Activated T-cell treated with anti-CD3 and anti-CD28 coated beads, Interleukin-2, amount 50 U/mL, for 72 hours (primary cell): ENCODE measurements around the gene LRIF1. TPM values are rescaled to one million over a fixed set of nuclear protein-coding genes. Genes with fewer than 3 reads are reported as not detected.
"Not testable (repeated sequence)": the region's sequence is repeated elsewhere in the genome, so short reads cannot be mapped to it uniquely, and the experiment has no call there.

ENCODE experiments used
- ATAC-seq, 2 donors: fragments of 150-1000 bp; cut with Tn5 transposase; replicated peaks in 1 of 2; 2 replicates each; pipeline ENCODE4 v1.10.0; 2021; ENCODE audit warnings: moderate library complexity in 2 of 2, mild to moderate bottlenecking in 1 of 2
- DNase-seq, 2 donors: peaks; one replicate each; pipeline ENCODE4 v3.0.0; 2021 to 2022; ENCODE audit warnings: mixed read lengths in 1 of 2
- H3K27ac Mint-ChIP-seq: one replicate; pipeline ENCODE4 v1.8.0; 2022; ENCODE audit warnings: mild to moderate bottlenecking, moderate library complexity, mixed read lengths
- H3K27me3 Mint-ChIP-seq: one replicate; pipeline ENCODE4 v1.8.0; 2022; ENCODE audit warnings: low read depth, mixed read lengths
- H3K36me3 Mint-ChIP-seq, 2 donors: one replicate each; pipeline ENCODE4 v1.8.0; 2022; ENCODE audit warnings: mixed read lengths in 2 of 2, mild to moderate bottlenecking in 1 of 2; ENCODE audit not compliant: insufficient read depth in 2 of 2
- H3K4me1 Mint-ChIP-seq: one replicate; pipeline ENCODE4 v1.8.0; 2022; ENCODE audit warnings: low read depth, mixed read lengths
- H3K4me3 Mint-ChIP-seq, 2 donors: one replicate each; pipeline ENCODE4 v1.8.0; 2022; ENCODE audit warnings: mild to moderate bottlenecking in 2 of 2, mixed read lengths in 2 of 2, moderate library complexity in 2 of 2
- H3K9me3 Mint-ChIP-seq, 2 donors: one replicate each; pipeline ENCODE4 v1.8.0; 2022; ENCODE audit warnings: mixed read lengths in 2 of 2
- total RNA-seq, 2 donors: library from RNA; stranded (reverse); gene quantifications; one replicate each; pipeline ENCODE4 v1.2.3, GENCODE V29; 2022

LRIF1 gene
- total RNA-seq = 10 to 100 TPM; 28.5 to 30.0 TPM

DNA sequence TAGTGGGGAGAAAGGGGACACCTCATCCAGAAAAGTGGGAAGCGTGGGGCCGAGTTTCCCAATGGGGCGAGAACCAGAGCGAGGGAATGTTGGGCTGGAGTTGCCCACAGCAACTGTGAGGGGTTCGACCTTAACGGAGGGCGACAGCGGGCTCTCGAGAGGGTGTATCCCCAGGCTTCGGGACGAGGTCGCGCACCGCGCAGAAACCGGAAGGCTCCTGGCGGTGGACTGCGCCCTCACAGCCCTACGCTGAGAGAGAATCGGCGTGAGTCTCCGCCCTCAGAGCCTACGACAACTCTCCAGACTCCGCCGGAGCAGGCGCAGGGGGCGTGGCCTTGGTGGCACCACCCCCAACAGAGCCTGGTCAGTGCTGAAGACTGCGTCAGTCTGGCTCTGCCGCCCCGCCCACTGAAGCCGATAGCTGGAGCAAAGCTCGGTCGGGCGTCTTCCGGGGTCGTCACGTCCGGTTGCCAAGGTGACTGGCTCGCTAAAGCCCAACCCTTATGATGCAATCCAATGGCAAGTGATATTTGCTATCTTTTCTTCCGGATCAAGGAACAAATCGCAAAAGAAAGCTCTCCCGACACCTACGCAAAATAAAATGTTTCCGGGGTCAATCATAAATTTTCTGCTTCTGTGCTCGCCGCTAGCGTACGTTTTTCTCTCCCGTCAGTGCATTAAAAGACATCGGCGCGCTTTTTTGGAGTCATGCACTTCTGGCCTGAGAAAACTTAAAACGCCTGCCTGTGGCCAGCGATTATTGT lies at the start of gene LRIF1:
TSS of gene LRIF1 (minus strand) at position 232 of the 764 bp plus-strand sequence. CDS start 234 bp downstream, outside the sequence.
- peak; percentile 100 for DNase-seq

DNA sequence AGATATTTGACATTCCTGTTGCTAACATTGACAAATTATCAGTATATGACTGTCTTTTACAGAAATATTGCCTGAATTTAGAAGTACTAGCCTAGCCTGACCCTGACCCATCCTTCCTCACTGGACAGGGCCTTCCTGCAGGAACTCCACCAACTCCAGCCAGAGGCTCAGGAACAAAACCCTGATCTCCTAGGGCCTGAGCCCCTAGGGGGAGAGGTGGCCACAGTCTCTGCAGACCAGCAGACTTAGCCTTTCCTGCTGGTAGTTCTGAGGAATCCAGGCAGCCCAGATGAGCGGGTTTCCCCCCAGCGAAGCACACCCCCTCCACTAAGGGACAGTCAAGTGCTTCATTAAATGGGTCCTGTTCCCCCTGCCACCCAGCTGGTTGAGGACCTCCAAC lies 44.3 kb upstream of the LRIF1 start:
- no peak for ATAC-seq
- Mint-ChIP-seq H3K36me3 (peaks cover 3 to 11% of the 10 kb centered on the region in 2 donors), H3K27me3 (peaks cover 36% of the 10 kb centered on the region), H3K9me3 (peaks cover 4 to 12% of the 10 kb centered on the region in 2 donors), H3K4me3 (no peak overlapping the region), H3K4me1 (no peaks in the 10 kb centered on the region), H3K27ac (no peak overlapping the region)
- DNase-seq = no peak

More for the DNA sequence above, at the start of gene LRIF1:
- Mint-ChIP-seq H3K27me3 (peaks cover 6% of the 10 kb centered on the region), H3K27ac (peak within 1 kb of the TSS; percentile 97), H3K4me3 (peak within 1 kb of the TSS; percentile 96 to 98), H3K9me3 (peaks cover 14 to 20% of the 10 kb centered on the region in 2 donors), H3K36me3 (peaks cover 34 to 61% of the 10 kb centered on the region in 2 donors), H3K4me1 (peaks cover 49% of the 10 kb centered on the region)
- ATAC-seq = peak; percentile 98

DNA sequence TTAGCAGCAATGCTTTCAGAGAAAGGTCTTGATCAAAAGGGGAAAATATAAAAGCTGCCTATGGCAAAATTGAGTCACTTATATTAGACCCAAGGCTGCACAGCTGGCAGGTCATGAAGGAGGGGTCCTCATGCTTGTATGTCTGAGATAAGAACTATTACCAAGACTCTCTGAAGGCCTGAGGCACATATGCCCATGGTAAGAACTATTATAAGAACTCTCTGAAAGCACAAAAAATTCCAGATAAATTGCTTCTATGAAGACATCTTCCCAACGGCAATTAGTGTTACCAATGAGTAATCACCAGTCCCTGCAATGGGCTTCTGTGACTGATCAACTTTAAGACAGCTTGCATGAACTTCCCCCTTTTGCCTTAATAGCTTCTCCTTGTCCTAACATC lies 42.8 kb upstream of the LRIF1 start:
- H3K27me3 Mint-ChIP-seq = peaks cover 27% of the 10 kb centered on the region
- peaks cover 2 to 7% of the 10 kb centered on the region in 2 donors for H3K9me3 Mint-ChIP-seq
- H3K4me1 Mint-ChIP-seq = no peaks in the 10 kb centered on the region
- no peak overlapping the region for H3K27ac Mint-ChIP-seq
- DNase-seq (no peak), ATAC-seq (no peak)
- no peak overlapping the region for H3K4me3 Mint-ChIP-seq
- peaks cover 3 to 11% of the 10 kb centered on the region in 2 donors for H3K36me3 Mint-ChIP-seq

GRCh38 chr1:110999607-111000006 lies 35.9 kb upstream of the LRIF1 start:
- H3K9me3 Mint-ChIP-seq, ATAC-seq, DNase-seq, H3K4me3 Mint-ChIP-seq, H3K27ac Mint-ChIP-seq, H3K4me1 Mint-ChIP-seq, H3K36me3 Mint-ChIP-seq: not testable (repeated sequence)
- peaks cover 44% of the 10 kb centered on the region for H3K27me3 Mint-ChIP-seq

- DNase-seq, ATAC-seq, H3K36me3 Mint-ChIP-seq, H3K27ac Mint-ChIP-seq, H3K4me3 Mint-ChIP-seq, H3K9me3 Mint-ChIP-seq: not testable (repeated sequence)
- Mint-ChIP-seq H3K27me3 (peaks cover 30% of the 10 kb centered on the region), H3K4me1 (peaks cover 15% of the 10 kb centered on the region)
These were observed 28.6 kb upstream of the LRIF1 start for GRCh38 chr1:110992329-110992728.

- not testable (repeated sequence) for ATAC-seq, H3K36me3 Mint-ChIP-seq, H3K27ac Mint-ChIP-seq, H3K4me3 Mint-ChIP-seq, H3K9me3 Mint-ChIP-seq, DNase-seq
- H3K4me1 Mint-ChIP-seq = peaks cover 15% of the 10 kb centered on the region
- H3K27me3 Mint-ChIP-seq = peaks cover 29% of the 10 kb centered on the region
These were observed 27.6 kb upstream of the LRIF1 start for GRCh38 chr1:110991295-110991694.

- H3K27me3 Mint-ChIP-seq = peaks cover 21% of the 10 kb centered on the region
- DNase-seq = no peak
- no peak overlapping the region for H3K4me3 Mint-ChIP-seq
- peaks cover 0 to 1% of the 10 kb centered on the region in 2 donors for H3K9me3 Mint-ChIP-seq
- H3K4me1 Mint-ChIP-seq = peaks cover 15% of the 10 kb centered on the region
- H3K27ac Mint-ChIP-seq = no peak overlapping the region
- no peak for ATAC-seq
- H3K36me3 Mint-ChIP-seq = no peaks in the 10 kb centered on the region
These were observed 26.8 kb upstream of the LRIF1 start for GRCh38 chr1:110990541-110990940.

- H3K4me1 Mint-ChIP-seq = peaks cover 15% of the 10 kb centered on the region
- no peak overlapping the region for H3K27ac Mint-ChIP-seq
- no peak overlapping the region for H3K4me3 Mint-ChIP-seq
- ATAC-seq (peak in 1 of 2 donors; percentile 48), DNase-seq (no peak)
- H3K36me3 Mint-ChIP-seq = no peaks in the 10 kb centered on the region
- H3K27me3 Mint-ChIP-seq = peaks cover 11% of the 10 kb centered on the region
- peaks cover 4 to 5% of the 10 kb centered on the region in 2 donors for H3K9me3 Mint-ChIP-seq
These were observed 22.7 kb upstream of the LRIF1 start for GRCh38 chr1:110986407-110986891.

DNA sequence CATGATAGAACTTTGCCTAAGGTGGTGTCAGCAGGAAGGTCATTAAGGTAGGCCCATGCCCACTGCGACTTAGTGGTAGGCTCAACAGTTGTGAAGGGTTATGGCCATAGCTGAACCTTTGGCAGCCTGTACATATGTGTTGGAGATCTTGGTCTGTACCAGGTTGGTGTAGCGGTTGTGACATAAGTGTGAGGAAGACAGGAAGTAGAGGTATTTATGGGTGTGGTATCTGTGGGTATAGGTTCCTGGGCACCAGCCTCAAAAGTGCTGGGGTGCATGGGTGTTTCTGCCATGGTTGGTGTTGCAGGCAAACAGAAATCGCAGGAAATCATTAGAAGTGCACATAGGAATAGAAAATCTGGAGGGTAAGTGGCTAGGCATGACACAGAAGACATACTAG lies 18.6 kb upstream of the LRIF1 start:
- Mint-ChIP-seq H3K9me3 (peaks cover 4 to 8% of the 10 kb centered on the region in 2 donors), H3K27me3 (peaks cover 27% of the 10 kb centered on the region), H3K4me3 (no peak overlapping the region), H3K36me3 (peaks cover 0 to 1% of the 10 kb centered on the region in 2 donors), H3K27ac (no peak overlapping the region), H3K4me1 (no peaks in the 10 kb centered on the region)
- ATAC-seq = peak in 1 of 2 donors; percentile 50
- DNase-seq = no peak

DNA sequence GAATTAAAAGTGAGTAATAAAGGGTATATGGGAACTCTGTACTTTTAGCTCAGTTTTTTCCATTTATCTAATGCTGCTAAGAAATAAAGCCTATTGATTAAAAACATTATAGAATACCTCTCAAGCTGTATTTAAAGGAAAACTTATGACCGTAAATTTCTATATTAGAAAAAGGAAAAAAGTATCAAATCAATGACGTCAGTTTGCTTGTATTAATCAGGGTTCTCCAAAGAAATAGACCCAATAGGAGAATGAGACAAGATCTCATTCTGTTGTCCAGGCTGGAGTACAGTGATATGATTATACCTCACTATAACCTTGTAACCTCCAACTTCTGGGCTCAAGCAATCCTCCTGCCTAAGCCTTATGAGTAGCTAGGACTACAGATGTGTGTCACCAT lies 15.4 kb upstream of the LRIF1 start:
- H3K9me3 Mint-ChIP-seq = peaks cover 11 to 12% of the 10 kb centered on the region in 2 donors

GRCh38 chr1:110976089-110976488 lies 12.4 kb upstream of the LRIF1 start:
- DNase-seq (no peak), ATAC-seq (no peak)
- Mint-ChIP-seq H3K27ac (no peak overlapping the region), H3K4me3 (no peak overlapping the region), H3K36me3 (peaks cover 10 to 12% of the 10 kb centered on the region in 2 donors), H3K27me3 (peaks cover 57% of the 10 kb centered on the region), H3K4me1 (no peaks in the 10 kb centered on the region), H3K9me3 (peaks cover 12 to 17% of the 10 kb centered on the region in 2 donors)

More for the DNA sequence above, 15.4 kb upstream of the LRIF1 start:
- Mint-ChIP-seq H3K27me3 (peaks cover 32% of the 10 kb centered on the region), H3K4me3 (no peak overlapping the region), H3K27ac (no peak overlapping the region), H3K36me3 (peaks cover 6 to 9% of the 10 kb centered on the region in 2 donors), H3K4me1 (no peaks in the 10 kb centered on the region)
- ATAC-seq (no peak), DNase-seq (no peak)

DNA sequence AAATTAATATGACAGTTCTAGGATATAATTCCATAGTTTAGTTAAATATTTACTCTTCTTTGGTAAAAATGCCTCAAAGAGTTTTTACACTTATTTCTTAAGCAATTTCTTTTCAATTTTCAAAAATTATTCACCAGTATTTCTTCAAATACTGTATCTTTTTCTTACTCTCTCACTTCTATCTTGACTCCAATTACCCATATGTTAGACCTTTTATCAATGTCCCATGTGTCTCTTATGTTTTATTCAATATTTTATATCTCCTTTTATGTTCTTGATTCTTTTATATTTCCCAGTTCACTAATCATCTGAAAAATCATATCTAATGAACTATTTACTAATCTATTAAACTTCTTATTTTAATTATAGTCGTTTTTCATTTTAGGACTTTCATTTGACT lies 11.5 kb upstream of the LRIF1 start:
- H3K27ac Mint-ChIP-seq = no peak overlapping the region
- H3K4me3 Mint-ChIP-seq = no peak overlapping the region
- ATAC-seq = no peak
- no peaks in the 10 kb centered on the region for H3K4me1 Mint-ChIP-seq
- H3K27me3 Mint-ChIP-seq = peaks cover 54% of the 10 kb centered on the region
- no peak for DNase-seq
- H3K36me3 Mint-ChIP-seq = peaks cover 10 to 15% of the 10 kb centered on the region in 2 donors
- peaks cover 12 to 19% of the 10 kb centered on the region in 2 donors for H3K9me3 Mint-ChIP-seq

- Mint-ChIP-seq H3K9me3 (peaks cover 18 to 21% of the 10 kb centered on the region in 2 donors), H3K36me3 (peaks cover 27 to 43% of the 10 kb centered on the region in 2 donors), H3K4me1 (peaks cover 26% of the 10 kb centered on the region), H3K4me3 (no peak overlapping the region), H3K27me3 (peaks cover 23% of the 10 kb centered on the region), H3K27ac (no peak overlapping the region)
- DNase-seq (peak in 1 of 2 donors; percentile 16), ATAC-seq (no peak)
These were observed 3.5 kb upstream of the LRIF1 start for GRCh38 chr1:110967256-110967655.
